Globus pallidus (tissue), 1 donor: ENCODE measurements around the gene SFN.

Experiments used
- DNase-seq: peaks from one replicate; pipeline ENCODE4 v3.0.0-alpha.2; 2015; ENCODE audit warnings: low spot score

Gene SFN

GRCh38 chr1:26913389-26913753 lies 50.4 kb downstream of the SFN start:
- no peak for DNase-seq
